Lung (tissue), 12 donors: ENCODE results near the gene KIF7. TPM values are rescaled to one million over a fixed set of nuclear protein-coding genes. Genes with fewer than 3 reads are reported as not detected.

ENCODE experiments used
- ATAC-seq: fragments of 200-7000 bp; cut with Tn5 transposase; one replicate; pipeline ENCODE4 v1.9.1; 2020; ENCODE audit warnings: moderate number of reproducible peaks; ENCODE audit not compliant: insufficient read depth, low FRiP score
- DNase-seq, 3 donors: peaks; one replicate each; pipeline ENCODE4 v3.0.0-alpha.2; 2013 to 2017
- H3K27ac ChIP-seq, 2 donors: one replicate each; pipeline ENCODE4 v1.5.1; 2013; ENCODE audit warnings: mild to moderate bottlenecking in 2 of 2, moderate library complexity in 2 of 2, control low read depth in 1 of 2, inconsistent platforms in 1 of 2, low read depth in 1 of 2, low read length in 1 of 2
- H3K27me3 ChIP-seq, 3 donors: one replicate each; pipeline ENCODE4 v1.5.1; 2013; ENCODE audit warnings: low read length in 2 of 3; ENCODE audit not compliant: control insufficient read depth in 3 of 3, insufficient read depth in 3 of 3
- H3K36me3 ChIP-seq, 4 donors: one replicate each; pipeline ENCODE4 v1.5.1; 2013; ENCODE audit warnings: low read length in 4 of 4, mild to moderate bottlenecking in 1 of 4, moderate library complexity in 1 of 4; ENCODE audit not compliant: control insufficient read depth in 4 of 4, insufficient read depth in 4 of 4
- H3K4me1 ChIP-seq, 5 donors: one replicate each; pipeline ENCODE4 v1.5.1; 2013; ENCODE audit warnings: low read length in 5 of 5, mild to moderate bottlenecking in 2 of 5, moderate library complexity in 1 of 5; ENCODE audit not compliant: control insufficient read depth in 5 of 5, insufficient read depth in 5 of 5
- H3K4me3 ChIP-seq: one replicate; pipeline ENCODE4 v1.5.1; 2013; ENCODE audit warnings: mild to moderate bottlenecking, control low read depth, moderate library complexity
- H3K9ac ChIP-seq, 2 donors: one replicate each; pipeline ENCODE4 v1.5.1; 2013; ENCODE audit warnings: low read length in 2 of 2, control low read depth in 1 of 2; ENCODE audit not compliant: insufficient read depth in 1 of 2
- H3K9me3 ChIP-seq, 4 donors: one replicate each; pipeline ENCODE4 v1.5.1; 2013; ENCODE audit warnings: low read length in 3 of 4, mild to moderate bottlenecking in 1 of 4, moderate library complexity in 1 of 4; ENCODE audit not compliant: control insufficient read depth in 4 of 4, insufficient read depth in 3 of 4
- WGBS, 2 donors: extraction: QIAGEN DNeasy Blood & Tissue Kit; methylation state at CpG; one replicate each; pipeline ENCODE4 v1.1.7; 2013; 5-methylcytosine and 5-hydroxymethylcytosine counted together
- polyA plus RNA-seq, 2 donors: library from polyadenylated mRNA; stranded (reverse); fragments of 200-250 nt; gene quantifications; one replicate each; pipeline ENCODE4 v1.2.1, GENCODE V29; 2013
- total RNA-seq, 2 donors: library from RNA; depleted of rRNA in 1 of 2; stranded (reverse); fragments of >200 nt in 1 of 2; gene quantifications; one replicate each; pipeline ENCODE4 v1.2.1, GENCODE V29; 2014 to 2021
- TF ChIP-seq, protein P1 (sequence below): IDR thresholded peaks from 2 replicates; pipeline ENCODE4 v1.5.1; 2012; ENCODE audit warnings: mild to moderate bottlenecking; ENCODE audit errors: control extremely low read depth, extremely low read depth
- donor health status: control.
- donor health status: control.
- donor health status: Bipolar disorder and iron deficiency.
- donor health status: healthy.
- donor health status: DM: yes; HTN: yes; CAD: no.

The KIF7 gene
- total and polyA plus RNA-seq, 4 donors: 1.3 to 6.5 (median 2.7) TPM

DNA sequence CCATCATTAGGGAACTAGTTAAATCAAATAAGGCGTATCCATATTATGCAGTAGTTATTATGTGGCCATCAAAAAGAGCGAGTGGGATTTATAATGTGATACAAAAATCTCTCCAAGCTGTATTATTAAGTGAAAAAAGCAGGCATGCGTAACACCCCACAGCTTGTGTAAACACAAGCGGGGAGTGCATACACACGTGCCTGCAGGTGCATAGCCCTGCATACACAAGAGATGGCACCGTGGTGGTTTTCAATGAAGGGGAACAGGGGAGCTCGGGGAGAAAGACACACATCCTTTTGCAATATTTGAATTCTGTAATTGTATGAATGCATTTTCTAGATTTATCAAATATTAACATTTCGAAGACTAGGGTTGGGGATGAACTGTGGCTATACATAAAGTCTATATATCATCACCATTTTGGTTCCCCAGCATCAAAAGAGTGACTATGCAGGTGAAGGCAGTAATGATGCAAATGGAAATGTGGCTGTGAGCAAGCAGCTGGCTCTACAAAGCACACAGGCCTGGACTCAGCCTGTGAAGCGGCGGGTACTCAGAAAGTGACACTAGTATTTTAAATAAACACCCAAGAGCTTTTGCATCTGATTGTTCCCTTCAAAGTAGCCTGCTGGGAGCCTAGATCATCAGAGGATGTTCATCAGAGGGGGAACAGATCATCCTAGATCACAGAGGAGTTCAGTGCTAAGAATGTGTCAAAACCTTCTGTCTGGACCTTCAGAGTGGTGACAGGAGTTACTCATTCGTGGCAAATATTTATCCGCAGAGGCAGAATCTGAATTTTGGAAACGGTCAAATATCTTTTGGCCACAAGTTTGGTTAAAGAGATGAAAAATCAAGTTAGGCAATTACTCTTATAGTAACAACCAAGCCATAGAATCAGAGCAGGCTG is 9.4 kb upstream of the KIF7 start:
- H3K27me3 ChIP-seq: no peaks in the 10 kb centered on the region
- peak overlapping the region in 1 of 2 donors; percentile 62 for H3K9ac ChIP-seq
- peaks cover 0 to 1% (median 0%) of the 10 kb centered on the region in 4 donors for H3K9me3 ChIP-seq
- WGBS, 2 donors: 90 to 93% methylated on average over 13 of the region's 13 CpGs
- TF ChIP-seq, protein P1, sequence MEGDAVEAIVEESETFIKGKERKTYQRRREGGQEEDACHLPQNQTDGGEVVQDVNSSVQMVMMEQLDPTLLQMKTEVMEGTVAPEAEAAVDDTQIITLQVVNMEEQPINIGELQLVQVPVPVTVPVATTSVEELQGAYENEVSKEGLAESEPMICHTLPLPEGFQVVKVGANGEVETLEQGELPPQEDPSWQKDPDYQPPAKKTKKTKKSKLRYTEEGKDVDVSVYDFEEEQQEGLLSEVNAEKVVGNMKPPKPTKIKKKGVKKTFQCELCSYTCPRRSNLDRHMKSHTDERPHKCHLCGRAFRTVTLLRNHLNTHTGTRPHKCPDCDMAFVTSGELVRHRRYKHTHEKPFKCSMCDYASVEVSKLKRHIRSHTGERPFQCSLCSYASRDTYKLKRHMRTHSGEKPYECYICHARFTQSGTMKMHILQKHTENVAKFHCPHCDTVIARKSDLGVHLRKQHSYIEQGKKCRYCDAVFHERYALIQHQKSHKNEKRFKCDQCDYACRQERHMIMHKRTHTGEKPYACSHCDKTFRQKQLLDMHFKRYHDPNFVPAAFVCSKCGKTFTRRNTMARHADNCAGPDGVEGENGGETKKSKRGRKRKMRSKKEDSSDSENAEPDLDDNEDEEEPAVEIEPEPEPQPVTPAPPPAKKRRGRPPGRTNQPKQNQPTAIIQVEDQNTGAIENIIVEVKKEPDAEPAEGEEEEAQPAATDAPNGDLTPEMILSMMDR: no peak
- H3K27ac ChIP-seq: no peak overlapping the region
- peaks cover 0 to 25% (median 5%) of the 10 kb centered on the region in 5 donors for H3K4me1 ChIP-seq
- ATAC-seq: no peak
- DNase-seq: peak in 2 of 3 donors; percentile 17 to 29
- no peak overlapping the region for H3K4me3 ChIP-seq
- no peaks in the 10 kb centered on the region for H3K36me3 ChIP-seq

- TF ChIP-seq, protein P1: no peak
- Histone ChIP-seq H3K9ac (peak overlapping the region; percentile 46 to 61), H3K9me3 (peaks cover 0 to 1% (median 0%) of the 10 kb centered on the region in 4 donors), H3K36me3 (no peaks in the 10 kb centered on the region), H3K27me3 (no peaks in the 10 kb centered on the region), H3K27ac (peak overlapping the region in 1 of 2 donors; percentile 27), H3K4me1 (peaks cover 0 to 25% (median 5%) of the 10 kb centered on the region in 5 donors), H3K4me3 (no peak overlapping the region)
- WGBS, 2 donors: 37 to 47% methylated on average over 11 of the region's 11 CpGs
- DNase-seq (peak; percentile 74 to 79 (median 75)), ATAC-seq (peak; percentile 72)
Measured at GRCh38 chr15:89662893-89663626, 7.8 kb upstream of the KIF7 start.

- Histone ChIP-seq H3K4me1 (peaks cover 0 to 22% (median 4%) of the 10 kb centered on the region in 5 donors), H3K4me3 (no peak overlapping the region), H3K9me3 (peaks cover 0 to 1% (median 0%) of the 10 kb centered on the region in 4 donors), H3K27ac (no peak overlapping the region), H3K36me3 (no peaks in the 10 kb centered on the region), H3K27me3 (no peaks in the 10 kb centered on the region), H3K9ac (no peak overlapping the region)
- no peak for DNase-seq
- no peak for ATAC-seq
- TF ChIP-seq, protein P1: no peak
- 89 to 93% methylated on average over 2 of the region's 2 CpGs for WGBS, 2 donors
Measured at GRCh38 chr15:89660556-89660955, 5.3 kb upstream of the KIF7 start.
